Dermis blood vessel endothelial cell (primary cell): ENCODE measurements around the gene STK11IP. TPM values are rescaled to one million over a fixed set of nuclear protein-coding genes. Genes with fewer than 3 reads are reported as not detected.

ENCODE experiments used
- DNase-seq: peaks from one replicate; pipeline ENCODE4 v3.0.0; 2010
- total RNA-seq: library from RNA; depleted of rRNA; stranded (reverse); fragments of >200 nt; gene quantifications from 2 replicates; pipeline ENCODE4 v1.2.3, GENCODE V29; 2014

The STK11IP gene
- total RNA-seq, 1 donor from 2014 or later: 10.0 TPM

DNA sequence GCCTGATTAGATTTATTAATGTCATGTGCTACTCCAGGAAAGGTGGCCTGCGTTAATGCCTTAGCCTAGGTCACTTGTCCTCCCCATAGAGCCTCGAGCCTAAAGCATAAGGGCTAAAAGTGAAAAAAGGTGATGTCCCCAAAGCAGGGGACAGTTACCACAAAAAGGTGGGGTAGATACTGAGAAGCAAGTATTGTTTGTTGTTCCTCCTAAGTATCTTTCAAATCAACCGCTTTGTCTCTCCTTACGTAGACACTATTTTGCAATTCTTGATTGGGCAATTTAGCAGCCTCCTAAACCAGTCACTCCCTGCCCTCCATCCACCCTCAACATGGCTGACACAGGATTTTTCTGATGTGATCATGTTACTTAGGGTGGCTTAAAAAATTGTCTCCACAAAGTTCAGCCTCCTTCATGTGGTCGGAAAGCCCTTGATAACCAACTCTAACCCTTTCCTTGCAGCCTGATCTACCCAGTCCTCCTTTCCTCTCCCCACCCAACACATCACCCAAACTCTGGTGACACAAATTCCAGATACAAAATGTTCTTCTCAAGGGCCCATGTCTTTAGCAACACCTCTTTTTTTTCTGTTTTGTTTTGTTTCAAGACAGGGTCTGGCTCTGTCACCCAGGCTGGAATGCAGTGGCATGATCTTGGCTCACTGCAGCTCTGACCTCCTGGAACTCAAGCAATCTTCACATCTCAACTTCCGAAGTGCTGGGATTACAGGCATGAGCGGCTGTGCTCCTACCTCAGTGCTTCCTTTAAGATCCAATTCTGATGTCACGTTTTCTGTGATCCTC, 18.6 kb upstream of the STK11IP start:
- DNase-seq: no peak

DNA sequence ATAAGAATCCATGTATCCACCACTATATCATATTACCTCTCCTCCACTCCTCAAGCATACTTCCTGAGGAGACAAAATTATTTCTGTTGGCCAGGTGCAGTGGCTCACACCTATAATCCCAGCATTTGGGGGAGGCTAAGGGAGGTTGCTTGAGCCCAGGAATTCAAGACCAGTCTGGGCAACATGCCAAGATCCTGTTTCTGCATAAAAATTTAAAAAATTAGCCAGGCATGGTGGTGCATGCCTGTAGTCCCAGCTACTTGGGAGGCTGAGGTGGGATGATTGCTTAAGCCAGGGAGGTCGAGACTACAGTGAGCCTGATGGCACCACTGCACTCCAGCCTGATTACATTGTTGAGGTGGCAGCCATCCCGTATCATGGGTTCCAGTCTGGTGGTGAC, 16.3 kb upstream of the STK11IP start:
- no peak for DNase-seq

DNA sequence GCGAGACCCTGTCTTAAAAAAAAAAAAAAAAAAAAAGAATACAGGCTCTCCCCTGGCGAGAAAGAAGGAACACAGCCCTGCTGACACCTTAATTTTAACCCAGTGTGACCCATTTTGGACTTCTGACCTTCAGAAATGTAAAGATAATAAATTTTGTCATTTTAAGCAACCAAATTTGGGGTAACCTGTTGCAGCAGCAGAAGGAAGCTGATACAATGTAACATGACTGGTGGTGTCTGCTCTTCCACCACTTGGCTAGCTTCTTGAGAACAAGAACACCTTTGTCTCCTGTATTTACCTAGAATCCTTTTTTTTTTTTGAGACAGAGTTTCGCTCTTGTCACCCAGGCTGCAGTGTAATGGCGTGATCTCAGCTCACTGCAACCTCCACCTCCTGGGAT, 6.6 kb upstream of the STK11IP start:
- DNase-seq: no peak

DNA sequence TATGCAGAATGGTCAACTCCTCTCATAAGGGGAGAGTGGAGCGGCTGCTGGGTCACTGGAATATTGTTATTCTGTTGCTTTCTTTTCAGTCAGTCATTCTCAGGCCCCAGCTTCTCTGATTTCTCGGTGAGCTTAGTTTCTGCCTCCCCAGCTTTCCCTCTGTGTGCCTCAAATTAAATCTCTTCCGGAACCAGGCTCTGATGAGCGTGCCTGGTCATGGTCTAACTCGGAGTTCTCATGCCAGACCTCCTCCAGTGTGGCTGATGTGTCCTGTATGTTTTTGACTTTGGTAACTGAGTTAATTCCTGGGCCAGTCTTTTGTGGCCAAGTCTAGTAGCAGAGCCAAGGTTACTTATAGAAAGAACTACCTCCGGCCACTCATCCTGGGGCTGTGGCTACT, 4.9 kb upstream of the STK11IP start:
- no peak for DNase-seq

DNA sequence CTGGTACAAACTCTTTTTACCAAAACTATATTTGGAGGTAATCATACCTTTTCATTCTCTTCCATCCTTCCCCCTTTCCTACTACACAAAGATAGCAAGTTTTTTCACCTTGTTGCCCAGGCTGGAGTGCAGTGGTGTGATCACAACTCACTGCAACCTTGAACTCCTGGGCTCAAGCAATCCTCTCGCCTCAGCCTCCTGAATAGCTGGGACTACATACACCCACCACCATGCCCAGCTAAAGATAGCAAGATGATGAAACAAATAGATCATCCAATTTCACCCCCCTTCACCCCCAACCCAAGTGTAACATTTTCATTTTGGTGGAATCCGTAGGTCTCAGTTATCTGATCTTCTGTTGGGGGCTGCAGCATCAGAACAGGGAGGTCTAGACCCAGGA, 4.5 kb upstream of the STK11IP start:
- DNase-seq: no peak

DNA sequence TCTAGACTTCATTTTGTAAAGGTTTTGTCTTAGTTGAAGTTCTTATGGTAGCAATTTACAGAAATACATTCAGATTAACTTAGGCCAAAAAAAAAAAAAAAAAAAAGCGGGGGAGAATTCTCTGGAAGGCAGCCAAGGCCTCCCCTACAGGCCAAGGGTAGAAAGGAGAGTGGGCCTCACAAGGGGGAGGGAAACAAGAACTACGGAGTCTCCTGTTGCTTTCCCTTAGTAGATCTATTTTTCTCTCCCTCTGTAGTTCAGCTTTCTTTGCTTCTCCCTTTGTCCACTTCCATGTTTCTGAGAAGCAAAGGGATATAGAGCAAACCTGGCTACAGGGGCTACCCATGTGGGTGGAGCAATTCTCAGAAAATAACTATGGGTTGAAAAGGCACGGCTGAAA, 2.4 kb upstream of the STK11IP start:
- no peak for DNase-seq

DNA sequence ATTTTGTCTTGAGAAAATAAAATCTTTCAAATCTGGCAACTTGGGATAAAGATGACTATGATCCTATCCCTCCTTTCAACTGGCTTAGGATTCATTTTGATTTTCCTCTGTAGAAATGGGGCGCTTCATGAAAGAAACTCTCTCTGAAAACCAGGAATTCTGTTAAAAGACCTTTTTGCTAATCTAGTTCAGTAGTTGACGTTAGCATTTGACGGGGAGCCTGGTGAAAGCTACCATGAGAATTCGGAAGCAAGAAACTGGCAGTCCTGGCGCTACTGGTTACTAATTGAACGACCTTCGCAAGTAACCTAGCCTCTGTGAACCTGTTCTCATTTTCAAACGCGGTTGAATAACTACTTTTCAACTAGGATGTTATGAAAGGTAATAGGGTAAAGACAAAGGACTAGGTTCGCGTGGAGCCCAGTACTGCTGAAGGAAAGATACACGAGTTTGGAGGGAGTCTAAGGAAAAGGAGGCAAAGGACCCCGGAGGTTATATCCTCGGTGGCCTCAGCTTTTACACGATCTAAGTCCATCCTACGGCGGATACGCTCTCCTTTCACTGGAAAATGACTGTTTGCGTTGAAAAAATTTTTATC, 604 bp upstream of the STK11IP start:
- DNase-seq: no peak

DNA sequence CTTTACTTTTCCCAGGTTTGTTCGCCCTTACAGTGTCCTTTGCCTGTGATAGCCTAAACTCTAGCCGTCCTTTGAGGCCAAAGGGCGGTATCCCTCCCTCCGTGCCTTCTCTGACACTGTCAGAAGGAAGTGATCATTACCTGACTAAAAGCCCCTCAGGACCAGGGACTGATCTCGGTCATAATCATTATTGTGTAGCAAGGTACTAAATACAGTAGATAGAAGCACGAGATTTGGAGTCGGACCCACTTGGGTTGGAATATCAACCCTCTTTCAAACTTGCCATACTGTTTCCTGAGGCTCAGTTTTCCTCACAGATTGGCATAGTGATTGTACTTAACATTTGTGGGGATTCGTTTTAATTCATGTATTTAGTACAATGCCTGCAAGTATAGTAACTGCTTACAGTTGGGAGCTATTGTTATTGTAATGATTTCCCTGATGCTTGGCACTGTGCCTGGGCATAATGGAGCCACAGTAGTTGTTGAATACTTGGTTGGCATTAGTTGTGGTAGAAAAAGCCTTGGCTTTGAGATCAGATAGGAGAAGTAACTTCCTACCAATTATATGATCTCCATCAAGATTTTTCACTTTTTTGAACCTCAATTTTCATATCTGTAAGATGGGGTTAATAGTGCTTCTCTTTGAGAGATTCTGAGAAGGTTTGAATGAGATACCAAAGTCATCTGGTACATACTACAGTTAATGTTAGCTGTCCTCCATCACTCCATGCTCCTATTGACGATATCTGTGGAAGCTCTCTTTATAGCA, 836 bp downstream of the STK11IP start:
- DNase-seq: peak; percentile 50

DNA sequence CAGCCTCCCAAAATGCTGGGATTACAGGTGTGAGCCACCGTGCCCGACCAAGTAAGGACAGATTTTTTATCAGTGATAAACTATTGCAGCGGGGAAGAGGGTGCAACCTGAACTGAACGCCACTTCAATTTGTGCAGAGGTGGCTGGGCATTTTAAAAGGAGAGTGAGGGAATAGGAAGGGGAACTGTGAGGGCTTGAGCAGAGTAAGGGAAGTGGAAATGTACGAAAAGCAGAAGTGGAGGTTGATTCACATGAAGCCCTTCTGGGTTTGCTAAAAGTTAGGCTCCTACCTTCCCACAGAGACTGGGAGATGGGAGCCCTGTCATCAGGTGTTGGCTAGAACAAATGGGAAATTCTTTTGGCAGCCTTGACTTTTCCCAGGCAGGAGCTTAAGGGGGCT, 6.1 kb downstream of the STK11IP start:
- no peak for DNase-seq

DNA sequence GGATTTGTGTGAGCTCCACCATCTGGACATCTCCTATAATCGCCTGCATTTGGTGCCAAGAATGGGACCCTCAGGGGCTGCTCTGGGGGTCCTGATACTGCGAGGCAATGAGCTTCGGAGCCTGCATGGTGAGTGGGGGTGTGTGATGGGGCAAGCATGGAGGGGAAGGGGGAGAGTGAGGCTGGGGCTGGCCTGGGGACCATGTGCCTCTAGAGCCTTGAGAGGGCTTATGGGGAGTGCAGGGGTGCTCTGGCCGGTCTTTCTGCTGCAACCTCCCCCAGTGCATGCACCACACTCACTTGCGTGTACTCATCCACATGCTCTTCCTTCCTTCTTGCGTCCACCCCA, 7.9 kb downstream of the STK11IP start:
- DNase-seq: no peak

DNA sequence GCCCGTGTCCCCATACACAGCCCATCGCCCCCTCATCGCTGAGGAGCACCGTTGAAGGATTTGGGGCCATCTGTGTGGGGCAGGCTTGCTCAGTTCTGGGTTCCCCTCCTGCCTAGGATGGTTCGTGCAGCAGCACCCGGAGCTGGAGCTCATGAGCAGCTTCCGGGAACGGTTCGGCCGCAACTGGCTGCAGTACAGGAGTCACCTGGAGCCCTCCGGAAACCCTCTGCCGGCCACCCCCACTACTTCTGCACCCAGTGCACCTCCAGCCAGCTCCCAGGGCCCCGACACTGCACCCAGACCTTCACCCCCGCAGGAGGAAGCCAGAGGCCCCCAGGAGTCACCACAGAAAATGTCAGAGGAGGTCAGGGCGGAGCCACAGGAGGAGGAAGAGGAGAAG, 10.3 kb downstream of the STK11IP start:
- no peak for DNase-seq

DNA sequence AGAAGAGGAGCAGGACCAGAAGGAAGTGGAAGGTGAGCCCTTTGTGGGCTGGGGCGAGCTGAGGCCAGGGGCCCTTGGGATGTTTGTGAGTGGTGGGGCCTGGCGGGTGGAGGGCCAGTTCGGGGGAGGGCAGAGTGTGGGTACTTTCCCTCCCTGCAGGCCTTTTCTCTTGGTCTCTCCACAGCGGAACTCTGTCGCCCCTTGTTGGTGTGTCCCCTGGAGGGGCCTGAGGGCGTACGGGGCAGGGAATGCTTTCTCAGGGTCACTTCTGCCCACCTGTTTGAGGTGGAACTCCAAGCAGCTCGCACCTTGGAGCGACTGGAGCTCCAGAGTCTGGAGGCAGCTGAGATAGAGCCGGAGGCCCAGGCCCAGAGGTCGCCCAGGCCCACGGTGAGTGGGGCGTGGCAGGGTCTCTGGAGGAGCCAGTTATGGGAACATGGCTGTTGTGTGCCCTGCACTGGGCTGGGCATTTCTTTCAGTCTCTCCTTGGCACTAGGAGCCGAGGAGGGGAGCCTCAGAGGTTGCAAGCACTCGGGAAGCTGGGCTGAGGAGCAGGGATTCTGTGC, 10.8 kb downstream of the STK11IP start:
- no peak for DNase-seq

DNA sequence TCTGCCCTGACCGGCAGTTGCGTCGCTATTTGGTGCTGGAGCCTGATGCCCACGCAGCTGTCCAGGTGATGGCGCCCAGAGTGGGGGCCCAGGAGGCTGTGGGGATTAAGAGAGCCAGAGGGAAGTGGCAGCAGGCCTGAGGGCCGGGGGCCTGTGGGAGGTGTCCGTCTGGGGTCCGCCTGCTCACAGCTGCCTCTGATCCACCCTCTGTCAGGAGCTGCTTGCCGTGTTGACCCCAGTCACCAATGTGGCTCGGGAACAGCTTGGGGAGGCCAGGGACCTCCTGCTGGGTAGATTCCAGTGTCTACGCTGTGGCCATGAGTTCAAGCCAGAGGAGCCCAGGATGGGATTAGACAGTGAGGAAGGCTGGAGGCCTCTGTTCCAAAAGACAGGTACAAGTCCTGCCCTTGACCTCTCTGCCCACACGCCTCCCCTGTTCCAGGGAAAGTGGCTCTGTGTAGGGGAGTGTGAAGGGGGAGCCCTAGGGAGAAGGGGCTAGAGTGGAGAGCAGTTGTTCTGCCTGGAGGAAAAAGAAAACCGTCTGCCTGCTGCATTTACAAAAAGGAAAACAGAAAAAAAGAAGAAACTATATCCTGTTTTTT, 11.6 kb downstream of the STK11IP start:
- DNase-seq: no peak

DNA sequence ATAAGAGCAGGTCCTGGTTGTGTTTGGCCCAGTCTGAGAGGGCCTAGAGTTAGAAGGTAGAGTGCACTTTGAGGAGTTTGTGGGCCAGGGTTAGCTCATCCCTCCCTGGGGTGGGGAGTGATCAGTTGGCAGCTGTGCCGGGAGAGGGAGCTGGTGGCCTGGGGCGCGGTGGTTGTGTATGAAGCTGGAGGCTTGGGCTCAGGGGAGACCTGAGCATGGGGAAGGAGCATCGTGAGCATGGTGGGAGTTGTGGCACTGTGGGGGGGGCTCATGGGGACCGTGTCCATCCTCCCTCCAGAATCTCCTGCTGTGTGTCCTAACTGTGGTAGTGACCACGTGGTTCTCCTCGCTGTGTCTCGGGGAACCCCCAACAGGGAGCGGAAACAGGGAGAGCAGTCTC, 13.6 kb downstream of the STK11IP start:
- no peak for DNase-seq

DNA sequence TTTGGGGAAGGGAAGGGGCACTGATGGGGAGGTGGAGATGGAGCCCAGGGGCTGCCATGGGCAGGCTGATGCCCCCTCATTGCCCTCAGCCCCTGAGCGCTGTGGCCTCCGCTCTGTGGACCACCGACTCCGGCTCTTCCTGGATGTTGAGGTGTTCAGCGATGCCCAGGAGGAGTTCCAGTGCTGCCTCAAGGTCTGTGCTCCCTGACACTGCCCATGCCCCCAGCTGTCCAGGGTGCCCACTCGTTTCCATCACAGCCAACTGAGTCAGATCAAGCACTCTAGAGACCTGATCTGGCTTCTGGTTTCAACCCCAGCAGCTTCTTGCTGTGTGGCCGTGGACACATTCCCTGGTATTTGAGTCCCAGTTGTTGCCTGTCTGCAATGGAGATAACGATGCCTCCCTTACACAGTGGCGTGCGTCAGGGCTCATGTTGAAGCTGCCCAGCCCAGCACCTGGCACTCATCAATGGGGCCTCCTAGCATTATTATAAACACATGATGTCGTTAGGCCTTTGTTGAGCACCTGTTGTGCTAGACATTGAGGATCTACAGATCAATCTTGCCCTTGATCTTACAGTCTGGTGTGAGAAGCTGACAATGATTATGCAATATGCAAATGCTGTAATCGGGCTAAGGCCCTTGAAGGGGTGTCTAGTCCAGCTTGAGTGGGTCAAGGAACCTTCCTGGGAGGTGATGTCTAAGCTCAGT, 14.4 kb downstream of the STK11IP start:
- no peak for DNase-seq

DNA sequence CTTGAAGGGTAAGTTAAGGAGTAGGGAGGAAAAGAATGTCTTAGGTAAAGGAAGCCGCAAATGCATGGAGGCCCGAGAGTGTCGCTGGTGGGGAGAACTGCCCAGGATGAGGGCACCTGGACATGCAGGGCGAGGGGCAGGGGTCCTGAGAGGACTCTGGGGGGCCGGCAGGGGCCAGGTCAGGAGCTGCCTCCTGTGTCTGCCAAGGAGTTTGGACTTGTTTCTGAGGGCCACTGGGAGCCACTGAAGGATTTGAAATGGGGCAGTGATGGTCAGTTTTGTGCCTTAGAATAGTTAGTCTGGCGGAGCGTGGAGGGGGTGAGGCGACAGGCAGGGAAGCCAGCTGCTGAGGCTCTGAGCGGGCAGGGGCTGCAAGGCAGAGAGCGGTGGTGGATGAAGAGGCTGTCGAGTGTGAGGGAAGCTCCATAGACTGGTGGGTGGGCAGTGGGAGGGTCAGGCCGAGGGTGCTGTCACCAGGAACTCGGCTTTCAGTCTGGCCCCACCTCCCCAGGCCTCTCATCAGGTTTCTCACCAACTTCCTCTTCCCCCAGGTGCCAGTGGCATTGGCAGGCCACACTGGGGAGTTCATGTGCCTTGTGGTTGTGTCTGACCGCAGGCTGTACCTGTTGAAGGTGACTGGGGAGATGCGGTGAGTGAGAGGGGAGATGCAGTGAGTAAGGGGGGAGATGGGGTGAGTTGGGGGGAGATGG, 15.1 kb downstream of the STK11IP start:
- no peak for DNase-seq

DNA sequence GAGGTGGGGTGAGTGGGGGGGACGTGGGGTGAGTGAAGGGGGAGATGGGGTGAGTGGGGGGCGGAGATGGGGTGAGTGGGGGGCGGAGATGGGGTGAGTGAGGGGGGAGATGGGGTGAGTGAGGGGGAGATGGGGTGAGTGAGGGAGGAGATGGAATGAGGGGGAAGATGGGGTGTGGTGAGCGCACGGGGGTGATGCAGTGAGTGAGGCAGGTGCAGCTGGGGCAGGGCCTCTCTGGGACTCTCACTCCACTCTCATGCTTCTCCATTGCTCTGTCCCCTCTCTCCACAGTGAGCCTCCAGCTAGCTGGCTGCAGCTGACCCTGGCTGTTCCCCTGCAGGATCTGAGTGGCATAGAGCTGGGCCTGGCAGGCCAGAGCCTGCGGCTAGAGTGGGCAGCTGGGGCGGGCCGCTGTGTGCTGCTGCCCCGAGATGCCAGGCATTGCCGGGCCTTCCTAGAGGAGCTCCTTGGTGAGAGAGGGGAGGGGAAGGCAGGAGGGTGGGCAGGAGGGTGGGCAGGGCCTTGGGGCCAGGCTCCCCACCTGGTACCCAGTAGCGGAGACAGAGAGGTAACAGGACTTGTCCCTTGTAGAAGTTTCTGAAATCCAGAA, 15.9 kb downstream of the STK11IP start:
- DNase-seq: no peak

DNA sequence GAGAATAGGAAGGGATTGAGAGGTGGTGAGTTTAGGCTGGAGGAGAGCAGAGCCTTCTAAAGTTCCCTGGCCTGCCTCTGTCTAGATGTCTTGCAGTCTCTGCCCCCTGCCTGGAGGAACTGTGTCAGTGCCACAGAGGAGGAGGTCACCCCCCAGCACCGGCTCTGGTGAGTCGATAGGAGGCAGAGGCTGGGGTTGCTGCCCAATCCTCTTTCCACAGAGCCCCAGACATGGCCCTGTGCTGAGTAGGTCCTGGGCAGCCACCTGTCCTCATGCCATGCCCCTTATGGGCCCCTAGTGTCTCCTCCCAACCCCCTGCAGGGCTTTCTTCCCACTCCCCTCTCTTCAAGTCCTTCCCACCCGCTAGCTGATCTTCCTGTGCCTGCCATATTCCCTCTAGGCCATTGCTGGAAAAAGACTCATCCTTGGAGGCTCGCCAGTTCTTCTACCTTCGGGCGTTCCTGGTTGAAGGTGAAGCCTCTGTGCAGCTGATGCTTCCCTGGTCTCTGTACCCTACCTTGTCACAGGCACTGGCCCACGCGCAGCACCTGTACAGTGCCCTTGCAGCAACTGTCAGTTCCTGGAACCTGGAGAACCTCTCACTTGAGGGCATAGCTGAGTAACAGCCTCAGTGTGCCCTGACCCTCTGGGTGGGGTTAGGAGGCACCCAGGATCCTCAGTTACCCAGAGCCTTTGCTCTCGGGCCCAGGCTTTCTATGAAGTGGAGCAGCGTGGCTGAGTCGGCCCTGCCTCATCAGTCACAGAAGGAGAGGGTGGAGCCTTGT, 16.6 kb downstream of the STK11IP start:
- no peak for DNase-seq

DNA sequence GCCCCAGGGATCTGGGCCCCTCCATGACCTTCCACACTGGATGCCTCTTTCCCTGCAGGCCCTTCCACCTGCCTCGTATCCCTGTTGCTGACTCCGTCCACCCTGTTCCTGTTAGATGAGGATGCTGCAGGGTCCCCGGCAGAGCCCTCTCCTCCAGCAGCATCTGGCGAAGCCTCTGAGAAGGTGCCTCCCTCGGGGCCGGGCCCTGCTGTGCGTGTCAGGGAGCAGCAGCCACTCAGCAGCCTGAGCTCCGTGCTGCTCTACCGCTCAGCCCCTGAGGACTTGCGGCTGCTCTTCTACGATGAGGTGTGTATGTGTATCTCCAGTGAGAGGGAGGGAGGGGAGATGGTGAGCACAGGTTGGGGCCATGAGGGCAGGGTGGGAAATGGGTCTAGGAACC, 17.4 kb downstream of the STK11IP start:
- no peak for DNase-seq

DNA sequence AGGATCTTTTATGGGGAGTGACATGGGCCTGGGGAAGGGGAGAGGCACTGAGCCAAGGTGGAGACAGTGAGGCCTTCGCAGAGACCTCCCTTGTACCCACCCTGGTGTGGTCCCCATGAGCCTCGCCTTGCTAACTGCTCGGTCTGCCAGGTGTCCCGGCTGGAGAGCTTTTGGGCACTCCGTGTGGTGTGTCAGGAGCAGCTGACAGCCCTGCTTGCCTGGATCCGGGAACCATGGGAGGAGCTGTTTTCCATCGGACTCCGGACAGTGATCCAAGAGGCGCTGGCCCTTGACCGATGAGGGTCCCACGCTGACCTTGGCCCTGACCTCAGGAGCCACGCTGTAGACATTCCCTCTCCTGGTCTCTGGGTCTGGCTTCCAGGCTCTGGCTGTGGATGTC, 18.2 kb downstream of the STK11IP start:
- DNase-seq: no peak

DNA sequence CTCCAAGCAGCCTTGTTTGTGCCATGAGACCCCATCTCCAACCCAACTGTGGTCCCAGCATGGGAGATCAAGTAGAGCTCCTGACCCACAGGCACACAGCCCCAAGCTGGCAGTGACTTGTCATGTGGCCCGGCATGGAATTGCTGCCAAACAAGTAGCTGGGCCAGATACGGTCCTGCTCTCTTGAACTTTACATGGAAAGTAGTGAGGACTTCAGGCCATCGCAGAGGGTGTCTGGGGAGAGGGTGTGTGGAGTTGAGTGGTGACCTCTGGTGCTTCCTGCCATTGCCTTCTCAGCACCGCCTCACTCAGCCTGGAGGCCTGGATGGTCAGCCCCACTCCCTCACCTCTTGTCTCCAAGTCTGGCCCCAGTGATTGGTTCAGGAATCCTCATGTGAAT, 18.9 kb downstream of the STK11IP start:
- DNase-seq: no peak
